Large intestine (tissue), 12 donors: Measurements from ENCODE around the gene KIFBP. TPM values are rescaled to one million over a fixed set of nuclear protein-coding genes. Genes with fewer than 3 reads are reported as not detected.
"Not testable (repeated sequence)": the region's sequence is repeated elsewhere in the genome, so short reads cannot be mapped to it uniquely, and the experiment has no call there.

Experiments used
- DNase-seq, 2 donors: peaks; one replicate each; pipeline versions ENCODE4 v3.0.0 to v3.0.0-alpha.2; 2013
- H3K27ac ChIP-seq: one replicate; pipeline ENCODE4 v1.5.1; 2013; ENCODE audit warnings: low read length
- H3K27me3 ChIP-seq: 2 replicates; pipeline ENCODE4 v1.6.1; 2013; ENCODE audit warnings: low read length; ENCODE audit not compliant: control insufficient read depth, insufficient read depth
- H3K36me3 ChIP-seq: 2 replicates; pipeline ENCODE4 v1.6.1; 2013; ENCODE audit warnings: low read length; ENCODE audit not compliant: control insufficient read depth, insufficient read depth
- H3K4me1 ChIP-seq: one replicate; pipeline ENCODE4 v1.6.1; 2013; ENCODE audit warnings: low read length; ENCODE audit not compliant: control insufficient read depth, insufficient read depth
- H3K4me3 ChIP-seq: one replicate; pipeline ENCODE4 v1.5.1; 2013; ENCODE audit warnings: low read length
- H3K9me3 ChIP-seq: one replicate; pipeline ENCODE4 v1.6.1; 2013; ENCODE audit warnings: mild to moderate bottlenecking, low read depth, low read length, moderate library complexity; ENCODE audit not compliant: control insufficient read depth
- WGBS: methylation state at CpG from one replicate; pipeline ENCODE4 v1.1.5; 2013; ENCODE audit warnings: low lambda C conversion rate; ENCODE audit not compliant: insufficient coverage; 5-methylcytosine and 5-hydroxymethylcytosine counted together
- long read RNA-seq, 11 donors: transcript quantifications; one replicate each; lab custom pipeline, GENCODE V29; 2026
- polyA plus RNA-seq: library from polyadenylated mRNA; unstranded; fragments of 120-200 nt; gene quantifications from one replicate; pipeline ENCODE4 v1.2.1, GENCODE V29; 2013

KIFBP gene
- polyA plus RNA-seq: 21.8 TPM
- long read RNA-seq, donor 1, transcript KIF1BP-201 (7 exons, 2,544 nt): major isoform, 6 of 7 reads
- long read RNA-seq, donor 1, partial matches to known transcripts: 0 of 7 reads
- long read RNA-seq, donor 1, other reads (novel, unspliced or antisense): 0 of 7 reads
- long read RNA-seq, donor 2, transcript KIF1BP-201 (7 exons, 2,544 nt): major isoform, 8 of 11 reads
- long read RNA-seq, donor 2, partial matches to known transcripts: 0 of 11 reads
- long read RNA-seq, donor 2, other reads (novel, unspliced or antisense): 0 of 11 reads
- long read RNA-seq, donor 3: 0 reads
- long read RNA-seq, donor 4, partial matches to known transcripts: 0 of 1 reads
- long read RNA-seq, donor 4, other reads (novel, unspliced or antisense): 0 of 1 reads
- long read RNA-seq, donor 5, transcript KIF1BP-201 (7 exons, 2,544 nt): major isoform, 8 of 16 reads
- long read RNA-seq, donor 5, partial matches to known transcripts: 5 of 16 reads
- long read RNA-seq, donor 5, other reads (novel, unspliced or antisense): 0 of 16 reads
- long read RNA-seq, donor 6, transcript KIF1BP-201 (7 exons, 2,544 nt): major isoform, 10 of 12 reads
- long read RNA-seq, donor 6, partial matches to known transcripts: 0 of 12 reads
- long read RNA-seq, donor 6, other reads (novel, unspliced or antisense): 0 of 12 reads
- long read RNA-seq, donor 7, partial matches to known transcripts: 0 of 4 reads
- long read RNA-seq, donor 7, other reads (novel, unspliced or antisense): 0 of 4 reads
- long read RNA-seq, donor 8, transcript KIF1BP-201 (7 exons, 2,544 nt): major isoform, 9 of 13 reads
- long read RNA-seq, donor 8, partial matches to known transcripts: 0 of 13 reads
- long read RNA-seq, donor 8, other reads (novel, unspliced or antisense): 0 of 13 reads
- long read RNA-seq, donor 9, partial matches to known transcripts: 0 of 6 reads
- long read RNA-seq, donor 9, other reads (novel, unspliced or antisense): 0 of 6 reads
- long read RNA-seq, donor 10, transcript KIF1BP-201 (7 exons, 2,544 nt): major isoform, 11 of 13 reads
- long read RNA-seq, donor 10, partial matches to known transcripts: 0 of 13 reads
- long read RNA-seq, donor 10, other reads (novel, unspliced or antisense): 0 of 13 reads
- long read RNA-seq, donor 11, transcript KIF1BP-201 (7 exons, 2,544 nt): major isoform, 11 of 11 reads
- long read RNA-seq, donor 11, partial matches to known transcripts: 0 of 11 reads
- long read RNA-seq, donor 11, other reads (novel, unspliced or antisense): 0 of 11 reads

- H3K27me3 ChIP-seq: no peaks in the 10 kb centered on the region
- peaks cover 3% of the 10 kb centered on the region for H3K4me1 ChIP-seq
- peak within 1 kb of the TSS; percentile 91 for H3K4me3 ChIP-seq
- peaks cover 18% of the 10 kb centered on the region for H3K36me3 ChIP-seq
- peak; percentile 95 to 98 for DNase-seq
- H3K9me3 ChIP-seq: no peaks in the 10 kb centered on the region
- no CpG with 5 or more reads among the region's 62 CpGs for WGBS
- H3K27ac ChIP-seq: peak within 1 kb of the TSS; percentile 84
Observed at GRCh38 chr10:68988530-68989316, at the start of gene KIFBP. Gene KIFBP, plus strand, starts transcription at chr10:68988803. Its CDS starts 30 bp downstream, at chr10:68988833.

GRCh38 chr10:68938884-68939283, 49.7 kb upstream of the KIFBP start:
- Histone ChIP-seq H3K27ac (no peak overlapping the region), H3K4me1 (no peaks in the 10 kb centered on the region), H3K36me3 (peaks cover 37% of the 10 kb centered on the region), H3K27me3 (no peaks in the 10 kb centered on the region), H3K4me3 (no peak overlapping the region), H3K9me3 (no peaks in the 10 kb centered on the region)
- 100% methylated on average over 1 of the region's 2 CpGs for WGBS
- no peak for DNase-seq

- H3K4me3 ChIP-seq, H3K27ac ChIP-seq, DNase-seq, H3K4me1 ChIP-seq, H3K9me3 ChIP-seq, H3K27me3 ChIP-seq: not testable (repeated sequence)
- peaks cover 36% of the 10 kb centered on the region for H3K36me3 ChIP-seq
Observed at GRCh38 chr10:68940917-68941316, 47.7 kb upstream of the KIFBP start.

GRCh38 chr10:68950598-68950997, 38.0 kb upstream of the KIFBP start:
- Histone ChIP-seq H3K27me3 (no peaks in the 10 kb centered on the region), H3K36me3 (peaks cover 34% of the 10 kb centered on the region), H3K4me1 (peaks cover 3% of the 10 kb centered on the region), H3K9me3 (no peaks in the 10 kb centered on the region), H3K4me3 (no peak overlapping the region), H3K27ac (no peak overlapping the region)
- WGBS: 100% methylated on average over 3 of the region's 3 CpGs
- DNase-seq: no peak

- 100% methylated on average over 3 of the region's 12 CpGs for WGBS
- Histone ChIP-seq H3K4me1 (peaks cover 8% of the 10 kb centered on the region), H3K27ac (no peak overlapping the region), H3K36me3 (peaks cover 8% of the 10 kb centered on the region), H3K9me3 (no peaks in the 10 kb centered on the region), H3K4me3 (peak overlapping the region; percentile 92), H3K27me3 (no peaks in the 10 kb centered on the region)
- DNase-seq: no peak
Observed at GRCh38 chr10:68954904-68955303, 33.7 kb upstream of the KIFBP start.

GRCh38 chr10:68955355-68955831, 33.2 kb upstream of the KIFBP start:
- H3K27ac ChIP-seq: peak overlapping the region; percentile 94
- H3K4me3 ChIP-seq: peak overlapping the region; percentile 92
- H3K9me3 ChIP-seq: no peaks in the 10 kb centered on the region
- H3K27me3 ChIP-seq: no peaks in the 10 kb centered on the region
- H3K36me3 ChIP-seq: peaks cover 6% of the 10 kb centered on the region
- DNase-seq: no peak
- H3K4me1 ChIP-seq: peaks cover 8% of the 10 kb centered on the region
- no CpG with 5 or more reads among the region's 16 CpGs for WGBS

GRCh38 chr10:68955832-68956532, 32.6 kb upstream of the KIFBP start, which contains the start of gene DDX21:
Gene DDX21, plus strand, starts transcription at chr10:68956170. Its CDS starts 56 bp downstream, at chr10:68956226.
- WGBS: no CpG with 5 or more reads among the region's 53 CpGs
- Histone ChIP-seq H3K4me3 (peak within 1 kb of the TSS; percentile 92), H3K36me3 (peaks cover 9% of the 10 kb centered on the region)

GRCh38 chr10:68957284-68957615, 31.4 kb upstream of the KIFBP start:
- peaks cover 8% of the 10 kb centered on the region for H3K4me1 ChIP-seq
- no CpG with 5 or more reads among the region's 7 CpGs for WGBS
- no peak for DNase-seq
- H3K27me3 ChIP-seq: no peaks in the 10 kb centered on the region
- no peaks in the 10 kb centered on the region for H3K9me3 ChIP-seq
- H3K27ac ChIP-seq: peak overlapping the region; percentile 94
- H3K36me3 ChIP-seq: peaks cover 11% of the 10 kb centered on the region
- H3K4me3 ChIP-seq: peak overlapping the region; percentile 92

More at GRCh38 chr10:68955832-68956532, 32.6 kb upstream of the KIFBP start, which contains the start of gene DDX21:
- peak; percentile 92 to 94 for DNase-seq
- Histone ChIP-seq H3K27me3 (no peaks in the 10 kb centered on the region), H3K9me3 (no peaks in the 10 kb centered on the region), H3K27ac (peak within 1 kb of the TSS; percentile 94), H3K4me1 (peaks cover 8% of the 10 kb centered on the region)

- peaks cover 8% of the 10 kb centered on the region for H3K4me1 ChIP-seq
- no peaks in the 10 kb centered on the region for H3K9me3 ChIP-seq
- no peaks in the 10 kb centered on the region for H3K27me3 ChIP-seq
- H3K36me3 ChIP-seq: peaks cover 15% of the 10 kb centered on the region
- no CpG with 5 or more reads among the region's 3 CpGs for WGBS
- peak overlapping the region; percentile 92 for H3K4me3 ChIP-seq
- peak overlapping the region; percentile 94 for H3K27ac ChIP-seq
- DNase-seq: no peak
Observed at GRCh38 chr10:68957654-68958053, 30.9 kb upstream of the KIFBP start.
